IPS DF 19.7 (cell line): ENCODE data around the gene TMEM184B.

Experiments
- DNase-seq: peaks from one replicate; pipeline ENCODE4 v3.0.0-alpha.2; 2013; ENCODE audit warnings: low read depth, low spot score

Gene TMEM184B

DNA sequence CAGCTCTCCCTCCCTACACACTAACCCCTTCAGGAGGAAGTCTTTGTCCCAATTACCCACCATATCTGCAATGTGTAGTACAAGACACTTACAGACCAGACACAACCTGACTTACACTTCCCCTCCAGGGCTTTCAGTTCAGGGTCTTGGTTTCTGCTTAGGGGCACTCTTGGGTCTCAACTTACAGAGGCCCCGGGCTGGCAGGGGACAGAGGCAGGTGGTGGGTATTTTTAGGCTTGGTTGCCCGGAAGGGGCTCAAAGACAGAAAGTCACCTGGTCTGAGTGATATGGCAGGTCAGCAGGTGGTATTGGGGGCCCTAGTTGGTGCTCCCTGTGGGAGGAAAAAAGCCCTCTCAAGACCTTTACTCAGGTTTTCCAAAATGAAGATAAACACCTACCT, 3.4 kb upstream of the TMEM184B start:
- no peak for DNase-seq

GRCh38 chr22:38273135-38273826, 471 bp upstream of the TMEM184B start:
- DNase-seq = no peak

- DNase-seq = peak; percentile 47
Observed at GRCh38 chr22:38271927-38272372, 860 bp downstream of the TMEM184B start.

DNA sequence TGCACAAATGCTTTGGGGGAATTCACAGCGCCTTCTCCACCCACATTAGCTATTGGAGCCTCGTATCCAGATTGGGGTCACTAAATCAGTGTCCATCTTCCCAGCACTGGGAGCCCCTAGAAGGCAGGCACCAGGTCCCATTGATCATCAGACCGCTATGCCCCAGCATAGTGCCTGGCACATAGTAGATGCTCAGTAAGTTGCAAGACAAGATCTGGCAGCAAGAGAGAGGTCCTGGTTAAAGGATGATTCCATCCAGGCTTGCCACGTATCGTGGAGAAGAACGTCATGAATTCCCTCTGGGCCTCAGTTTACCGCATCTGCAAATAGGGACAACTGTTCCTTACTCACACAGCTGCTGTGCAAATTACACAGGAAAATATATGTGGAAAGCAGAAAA, 1.7 kb downstream of the TMEM184B start:
- DNase-seq = no peak

GRCh38 chr22:38270091-38270992, 2.5 kb downstream of the TMEM184B start:
- no peak for DNase-seq

DNA sequence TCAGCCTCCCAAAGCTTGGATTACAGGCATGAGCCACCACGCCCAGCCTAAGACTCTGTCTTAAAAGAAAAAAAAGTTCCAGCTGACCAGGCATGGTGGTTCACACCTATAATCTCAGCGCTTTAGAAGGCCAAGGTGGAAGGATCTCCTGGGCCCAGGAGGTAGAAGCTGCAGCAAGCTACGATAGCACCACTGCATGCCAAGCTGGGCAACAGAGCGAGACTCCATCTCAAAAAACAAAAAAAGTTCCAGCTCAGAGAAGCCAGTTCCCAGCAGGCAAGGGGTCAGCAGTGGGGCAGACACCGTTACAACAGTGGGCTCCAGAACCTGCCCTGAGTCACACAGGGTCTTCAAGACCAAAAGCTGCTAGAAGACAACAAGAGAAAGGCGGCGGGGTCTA, 3.3 kb downstream of the TMEM184B start:
- no peak for DNase-seq

DNA sequence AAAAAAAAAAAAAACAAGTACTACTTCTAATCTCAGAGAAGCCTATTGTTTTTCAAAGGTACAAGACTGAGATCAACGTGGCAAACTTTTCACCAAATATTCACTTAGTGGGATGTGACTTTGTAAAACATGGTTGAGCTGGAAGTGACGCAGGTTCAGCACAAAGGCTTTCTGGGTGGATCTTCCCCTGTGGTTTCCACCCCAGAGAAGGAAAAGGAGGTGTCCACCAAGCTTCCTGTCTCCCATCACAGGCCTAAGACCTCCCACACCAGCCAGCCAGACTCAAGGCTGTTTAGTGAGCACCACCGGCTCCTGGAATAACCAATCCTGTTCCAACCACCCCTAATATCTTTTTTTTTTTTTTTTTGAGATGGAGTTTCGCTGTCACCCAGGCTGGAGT, 5.7 kb downstream of the TMEM184B start:
- no peak for DNase-seq

GRCh38 chr22:38266120-38266519, 6.7 kb downstream of the TMEM184B start:
- no peak for DNase-seq

- no peak for DNase-seq
Observed at GRCh38 chr22:38264322-38264843, 8.4 kb downstream of the TMEM184B start.

DNA sequence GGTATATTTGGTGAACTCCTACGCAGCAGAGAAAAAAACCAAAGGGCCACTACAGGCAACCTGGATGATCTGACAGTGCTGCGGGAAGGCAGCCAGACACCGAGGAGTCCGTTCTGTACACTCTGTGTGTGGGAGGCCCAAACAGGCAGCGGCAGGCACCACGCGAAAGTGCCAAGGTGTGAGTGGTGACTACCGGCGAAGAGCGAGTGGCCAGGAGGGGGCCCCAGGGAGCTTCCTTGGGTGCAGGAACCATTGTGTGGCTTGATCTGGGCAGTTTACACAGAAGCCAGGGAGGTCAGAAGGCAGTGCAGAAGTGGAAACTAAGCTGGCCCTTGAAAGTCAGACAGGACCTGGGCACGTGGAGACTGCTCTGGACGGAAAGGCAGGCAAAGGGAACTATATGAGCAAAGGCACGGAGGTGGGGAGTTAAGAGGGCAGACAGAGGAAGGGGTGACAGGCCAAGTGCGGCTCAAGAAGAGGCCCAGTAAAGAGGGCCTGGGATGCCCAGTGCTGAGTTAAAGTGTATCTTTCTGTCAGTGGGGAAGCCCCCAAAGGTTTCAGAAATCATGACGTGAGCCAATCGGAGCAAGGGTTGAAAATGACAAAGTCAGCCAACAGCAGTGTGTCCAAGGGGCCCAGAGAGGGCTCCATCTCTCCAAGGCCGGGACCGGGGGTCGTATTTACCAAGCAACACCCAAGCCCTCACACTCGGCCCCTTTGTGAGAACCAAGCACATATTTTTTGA, 10.6 kb downstream of the TMEM184B start:
- DNase-seq = no peak

DNA sequence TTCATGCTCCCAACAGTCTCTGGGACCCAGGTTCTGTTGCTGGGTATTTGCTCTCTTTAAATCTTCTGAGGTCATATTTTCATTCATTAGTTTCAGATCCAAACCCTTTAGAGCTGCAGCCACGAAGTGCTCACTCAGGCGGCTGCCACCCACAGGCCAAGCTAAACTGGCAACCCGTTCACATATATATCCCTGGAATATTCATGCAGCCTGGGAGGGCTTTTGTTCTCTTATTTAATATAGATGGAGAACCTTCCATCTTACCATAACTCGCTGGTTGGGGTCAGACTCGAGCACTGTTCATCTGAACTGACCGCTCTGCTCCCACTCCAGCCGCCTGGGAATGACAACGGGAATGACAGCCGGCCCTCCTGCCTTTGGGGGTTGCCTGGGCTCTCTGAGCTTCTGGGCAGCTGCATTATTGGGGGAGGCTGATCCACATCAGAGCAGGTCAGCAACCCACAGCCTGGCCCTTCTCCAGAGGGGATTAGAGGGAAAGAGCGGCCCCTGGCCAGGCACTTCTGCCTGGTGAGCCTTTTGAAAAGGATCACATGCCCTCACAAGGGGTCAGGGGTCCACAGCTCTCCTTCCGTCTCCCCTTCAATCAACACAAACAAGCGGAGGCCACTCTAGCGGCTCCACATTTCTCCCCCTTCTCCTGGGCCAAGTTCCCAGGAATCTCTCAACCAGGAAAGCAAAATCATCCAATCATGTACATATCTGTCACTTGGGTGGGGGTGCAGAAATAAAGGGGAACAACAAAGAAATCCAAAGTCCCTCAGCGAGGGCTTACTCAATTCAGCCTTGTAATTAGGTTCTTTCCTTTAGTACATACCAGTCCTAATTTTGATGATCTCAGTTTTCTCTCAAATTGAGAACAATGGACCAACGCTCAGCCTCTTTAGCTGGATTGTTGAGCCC, 11.8 kb downstream of the TMEM184B start:
- DNase-seq = no peak

- DNase-seq = no peak
Observed at GRCh38 chr22:38259370-38259769, 13.4 kb downstream of the TMEM184B start.

GRCh38 chr22:38258895-38259294, 13.9 kb downstream of the TMEM184B start:
- DNase-seq = no peak

DNA sequence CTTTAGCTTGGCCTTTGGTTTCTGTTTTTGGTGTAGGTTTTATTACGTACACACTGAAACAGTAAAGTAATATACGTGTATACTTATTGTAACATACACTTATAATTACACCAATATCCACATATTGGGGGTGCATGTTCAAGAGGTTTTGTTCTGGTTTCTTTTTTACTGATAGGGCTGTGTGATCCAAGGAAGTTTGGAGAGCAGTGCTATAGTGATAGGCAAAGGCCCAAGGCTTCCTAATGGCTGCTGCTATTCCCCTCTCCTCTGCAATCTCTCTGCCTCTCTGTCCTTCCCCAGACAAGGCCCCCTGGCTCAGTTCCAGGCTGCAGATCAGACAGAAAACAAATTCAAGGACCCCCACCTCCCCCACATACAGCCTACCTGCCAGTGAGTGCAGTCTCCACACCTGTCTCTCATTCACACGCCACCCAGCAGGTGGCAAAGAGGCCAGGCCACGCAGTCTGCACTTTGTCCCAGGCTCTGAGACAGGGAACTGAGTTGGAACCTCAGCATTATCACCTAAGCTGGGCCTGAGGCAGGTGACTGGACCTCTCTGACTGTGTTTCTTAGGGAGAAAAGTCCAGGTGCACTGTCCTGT, 15.1 kb downstream of the TMEM184B start:
- DNase-seq = no peak

DNA sequence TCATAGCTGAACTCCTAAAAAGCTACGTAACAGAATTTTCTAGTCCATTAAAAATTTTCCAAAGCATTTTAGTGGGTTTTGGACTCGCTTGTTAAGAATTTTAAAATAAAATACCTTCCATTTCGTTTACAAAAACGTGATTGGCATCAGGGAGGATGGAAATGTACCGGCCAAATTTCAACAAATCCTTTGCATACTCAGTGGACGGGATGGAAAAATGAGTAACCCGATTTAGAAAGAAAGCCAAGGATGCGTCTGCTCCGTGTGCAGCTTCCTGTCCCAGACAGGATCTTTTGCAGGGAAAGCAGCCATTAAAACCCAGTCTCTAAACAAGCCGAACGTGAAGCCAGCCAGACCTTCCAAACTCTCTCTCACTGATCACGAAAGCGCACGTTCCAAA, 15.6 kb downstream of the TMEM184B start:
- no peak for DNase-seq

GRCh38 chr22:38255697-38256096, 17.1 kb downstream of the TMEM184B start:
- no peak for DNase-seq

- no peak for DNase-seq
Observed at GRCh38 chr22:38251341-38251692, 21.5 kb downstream of the TMEM184B start.

GRCh38 chr22:38250643-38251340, 22.0 kb downstream of the TMEM184B start:
- DNase-seq = no peak

GRCh38 chr22:38249803-38250642, 22.8 kb downstream of the TMEM184B start:
- no peak for DNase-seq
